Prostate gland (tissue), 2 donors: Measurements from ENCODE around the gene TUBGCP5. TPM values are rescaled to one million over a fixed set of nuclear protein-coding genes. Genes with fewer than 3 reads are reported as not detected.
A peak's percentile ranks its signal among the peaks of the same experiment; 100 is the strongest.

Source experiments
- DNase-seq: peaks from one replicate; pipeline ENCODE4 v3.0.0-alpha.2; 2019; ENCODE audit warnings: low spot score
- H3K27ac ChIP-seq, 2 donors: fragments of 200-600 bp; sonication (generic); 2 replicates each; pipeline ENCODE4 v1.5.1; 2017 to 2019
- H3K27me3 ChIP-seq: fragments of 200-600 bp; sonication (generic); replicated peaks from 2 replicates; pipeline ENCODE4 v1.5.1; 2019; ENCODE audit not compliant: insufficient read depth
- H3K36me3 ChIP-seq, 2 donors: fragments of 200-600 bp; sonication (generic); 1 replicate in 1 of 2; 2 replicates in 1 of 2; pipeline versions ENCODE4 v1.5.1 to v1.8.1; 2017 to 2019
- H3K4me1 ChIP-seq: fragments of 200-600 bp; sonication (generic); replicated peaks from 2 replicates; pipeline ENCODE4 v1.5.1; 2019
- H3K4me3 ChIP-seq, 2 donors: fragments of 200-600 bp; sonication (generic); 2 replicates each; pipeline ENCODE4 v1.5.1; 2017 to 2019
- H3K9me3 ChIP-seq: fragments of 200-600 bp; sonication (generic); 2 replicates; pipeline ENCODE4 v1.5.1; 2017
- CTCF ChIP-seq, 4 experiments: fragments of 200-600 bp in 2 of 4; fragments of 450-650 bp in 2 of 4; sonication (generic) in 2 of 4; IDR thresholded peaks; 1 replicate in 3 of 4; 2 replicates in 1 of 4; pipeline ENCODE4 v1.5.1; 2016 to 2019; ENCODE audit warnings: antibody characterized with exemption in 4 of 4, mild to moderate bottlenecking in 2 of 4, moderate library complexity in 2 of 4
- POLR2A ChIP-seq: fragments of 450-650 bp; IDR thresholded peaks from one replicate; pipeline ENCODE4 v1.6.1; 2016; ENCODE audit warnings: antibody characterized with exemption, mild to moderate bottlenecking
- POLR2AphosphoS5 ChIP-seq: sonication (generic); formaldehyde crosslinking; IDR thresholded peaks from one replicate; pipeline ENCODE4 v1.6.1; 2017; ENCODE audit warnings: antibody characterized with exemption
- WGBS: methylation state at CpG from one replicate; pipeline ENCODE4 v1.1.5; 2018; 5-methylcytosine and 5-hydroxymethylcytosine counted together
- intact Hi-C: fragments of 100-400 bp; cut with DNase I; formaldehyde crosslinking; loops from one replicate; pipeline ENCODE4 v1.14.2; 2022
- total RNA-seq, 2 donors: library from RNA; depleted of rRNA; stranded (reverse); fragments of >200 nt; gene quantifications; one replicate each; pipeline ENCODE4 v1.1.0, GENCODE V29; 2016

TUBGCP5 gene
- total RNA-seq, 2 donors from 2014 or later = 25.0 to 38.7 TPM

GRCh38 chr15:23039917-23040281 lies 530 bp upstream of the TUBGCP5 start:
- Histone ChIP-seq H3K27ac (peak overlapping the region; percentile 56 to 73), H3K27me3 (no peaks in the 10 kb centered on the region), H3K9me3 (no peaks in the 10 kb centered on the region), H3K4me1 (no peaks in the 10 kb centered on the region), H3K4me3 (peak overlapping the region; percentile 63 to 81), H3K36me3 (no peaks in the 10 kb centered on the region)
- 27% methylated on average over 10 of the region's 10 CpGs for WGBS
- no peak for TF ChIP-seq CTCF (IDR thresholded peaks at IDR 0.05)
- TF ChIP-seq POLR2AphosphoS5 = no peak
- no peak for TF ChIP-seq POLR2A
- DNase-seq = no peak
- intact Hi-C loops = loop anchor here (5.0 to 10.0 kb wide), 2 partner anchors 58 to 425 kb away; partner anchors contain the start of gene CYFIP1

- H3K36me3 ChIP-seq = no peaks in the 10 kb centered on the region
- TF ChIP-seq CTCF (IDR thresholded peaks at IDR 0.05) (no peak), POLR2A (no peak), POLR2AphosphoS5 (no peak)
- H3K4me1 ChIP-seq = no peaks in the 10 kb centered on the region
- no peaks in the 10 kb centered on the region for H3K9me3 ChIP-seq
- H3K4me3 ChIP-seq = peak overlapping the region; percentile 63 to 81
- no peak for DNase-seq
- intact Hi-C loops = loop anchor here (5.0 to 10.0 kb wide), 2 partner anchors 56 to 426 kb away; partner anchors contain the start of gene CYFIP1
- H3K27ac ChIP-seq = peak overlapping the region; percentile 56 to 73
- H3K27me3 ChIP-seq = no peaks in the 10 kb centered on the region
- WGBS = 4% methylated on average over 14 of the region's 14 CpGs
Observed at GRCh38 chr15:23038726-23039142, 635 bp downstream of the TUBGCP5 start.

- Histone ChIP-seq H3K27me3 (no peaks in the 10 kb centered on the region), H3K4me1 (no peaks in the 10 kb centered on the region), H3K4me3 (no peak overlapping the region), H3K27ac (no peak overlapping the region), H3K36me3 (peaks cover 0 to 3% of the 10 kb centered on the region in 2 donors), H3K9me3 (no peaks in the 10 kb centered on the region)
- WGBS = 46% methylated on average over 5 of the region's 5 CpGs
- no peak for TF ChIP-seq POLR2A
- no peak for TF ChIP-seq POLR2AphosphoS5
- peak in 3 of 4 experiments; percentile 24 to 39 (median 38) for TF ChIP-seq CTCF (IDR thresholded peaks at IDR 0.05)
- intact Hi-C loops = loop anchor here (5.0 to 10.0 kb wide), 2 partner anchors 54 to 429 kb away; partner anchors contain the start of gene CYFIP1
- no peak for DNase-seq
Observed at GRCh38 chr15:23035964-23036566, 3.3 kb downstream of the TUBGCP5 start.

GRCh38 chr15:23033979-23034378 lies 5.4 kb downstream of the TUBGCP5 start:
- intact Hi-C loops = loop anchor here (10.0 kb wide), 1 partner anchor 431 kb away; no protein-coding TSS in a partner anchor
- peak overlapping the region in 1 of 2 donors; percentile 29 for H3K27ac ChIP-seq
- WGBS = 92% methylated on average over 2 of the region's 2 CpGs
- TF ChIP-seq POLR2A (no peak), POLR2AphosphoS5 (peak; percentile 55), CTCF (IDR thresholded peaks at IDR 0.05) (no peak)
- no peak for DNase-seq
- H3K9me3 ChIP-seq = no peaks in the 10 kb centered on the region
- no peak overlapping the region for H3K4me3 ChIP-seq
- H3K4me1 ChIP-seq = no peaks in the 10 kb centered on the region
- peaks cover 0 to 15% of the 10 kb centered on the region in 2 donors for H3K36me3 ChIP-seq
- H3K27me3 ChIP-seq = no peaks in the 10 kb centered on the region

- no peaks in the 10 kb centered on the region for H3K9me3 ChIP-seq
- H3K27ac ChIP-seq = no peak overlapping the region
- no peak for TF ChIP-seq POLR2A
- TF ChIP-seq CTCF (IDR thresholded peaks at IDR 0.05) = no peak
- TF ChIP-seq POLR2AphosphoS5 = no peak
- no peak overlapping the region for H3K4me3 ChIP-seq
- WGBS = 89% methylated on average over 1 of the region's 1 CpG
- peaks cover 0 to 12% of the 10 kb centered on the region in 2 donors for H3K36me3 ChIP-seq
- H3K4me1 ChIP-seq = no peaks in the 10 kb centered on the region
- DNase-seq = no peak
- H3K27me3 ChIP-seq = no peaks in the 10 kb centered on the region
- intact Hi-C loops = no loop called here
Observed at GRCh38 chr15:23026218-23026617, 13.2 kb downstream of the TUBGCP5 start.
